Cardiac muscle cell (in vitro differentiated cells and primary cell): ENCODE data around the gene SMIM17. TPM values are rescaled to one million over a fixed set of nuclear protein-coding genes. Genes with fewer than 3 reads are reported as not detected.

Experiments
- DNase-seq, 2 donors: peaks; one replicate each; pipeline versions ENCODE4 v3.0.0 to v3.0.0-alpha.2; 2010 to 2017; ENCODE audit warnings: low read depth in 1 of 2, low spot score in 1 of 2
- H3K27ac ChIP-seq: fragments of 200-600 bp; sonication (generic); 2 replicates; pipeline ENCODE4 v1.5.1; 2016
- H3K27me3 ChIP-seq: fragments of 200-600 bp; sonication (generic); 2 replicates; pipeline ENCODE4 v1.6.0; 2016; ENCODE audit warnings: control low read depth
- H3K36me3 ChIP-seq: fragments of 200-600 bp; sonication (generic); 2 replicates; pipeline ENCODE4 v1.5.1; 2016; ENCODE audit warnings: control low read depth
- H3K4me1 ChIP-seq: fragments of 200-600 bp; sonication (generic); 2 replicates; pipeline ENCODE4 v1.8.1; 2017; ENCODE audit warnings: low read depth, mild to moderate bottlenecking, mixed run types
- H3K4me3 ChIP-seq: fragments of 200-600 bp; sonication (generic); 2 replicates; pipeline ENCODE4 v1.5.1; 2016; ENCODE audit warnings: mild to moderate bottlenecking
- H3K9me3 ChIP-seq: fragments of 200-600 bp; sonication (generic); 2 replicates; pipeline ENCODE4 v1.5.1; 2017; ENCODE audit warnings: low read depth, mild to moderate bottlenecking, control low read depth
- polyA plus RNA-seq: library from polyadenylated mRNA; unstranded; fragments of >200 nt; fragmentation: Nextera tagmentation; extraction: Ambion mirVana; gene quantifications from 2 replicates; pipeline ENCODE4 v1.2.1, GENCODE V29; 2016
- total RNA-seq: library from RNA; depleted of rRNA; stranded (reverse); fragments of >200 nt; gene quantifications from 2 replicates; pipeline ENCODE4 v1.2.3, GENCODE V29; 2016
- TF ChIP-seq, protein P1 (sequence below): IDR thresholded peaks from 2 replicates; pipeline ENCODE4 v1.5.1; 2012; ENCODE audit warnings: low read depth, mild to moderate bottlenecking, low read length

The SMIM17 gene
- total and polyA plus RNA-seq, 2 experiments from 2014 or later: 0.72 to 1.4 TPM

DNA sequence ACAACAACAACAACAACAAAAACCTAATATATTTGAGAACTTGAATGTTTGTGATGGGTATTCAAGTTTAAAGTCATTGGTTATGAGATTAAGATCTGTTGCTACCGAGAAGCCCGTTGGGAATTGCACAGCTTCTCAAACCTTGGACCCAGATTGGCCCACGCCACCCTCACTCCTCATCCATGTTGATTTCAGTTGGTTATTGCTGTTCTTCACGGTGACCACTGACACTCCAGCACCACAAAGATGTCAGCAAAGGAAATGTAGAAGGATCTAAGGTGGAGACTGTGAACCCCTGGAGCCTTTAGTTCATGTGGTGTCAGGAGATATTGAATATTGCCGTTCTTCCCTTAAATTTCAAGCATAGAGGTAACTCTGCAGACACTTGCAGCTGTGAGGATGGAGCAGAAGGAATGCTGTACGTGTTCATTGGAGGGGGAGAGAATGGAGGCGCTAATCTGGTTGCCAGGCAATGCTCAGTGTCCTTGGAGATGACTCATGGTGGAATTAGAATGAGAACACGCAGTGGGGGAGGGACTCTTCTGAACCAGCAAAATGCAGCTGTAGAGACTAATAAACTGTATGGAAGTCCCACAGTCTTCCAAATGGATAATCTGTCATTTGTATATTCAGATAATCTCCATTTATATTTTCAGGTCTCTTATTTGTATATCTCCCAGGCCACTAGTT lies 49.4 kb downstream of the SMIM17 start:
- no peak overlapping the region for H3K27ac ChIP-seq

GRCh38 chr19:56699552-56699951 lies 56.6 kb downstream of the SMIM17 start:
- TF ChIP-seq, protein P1, sequence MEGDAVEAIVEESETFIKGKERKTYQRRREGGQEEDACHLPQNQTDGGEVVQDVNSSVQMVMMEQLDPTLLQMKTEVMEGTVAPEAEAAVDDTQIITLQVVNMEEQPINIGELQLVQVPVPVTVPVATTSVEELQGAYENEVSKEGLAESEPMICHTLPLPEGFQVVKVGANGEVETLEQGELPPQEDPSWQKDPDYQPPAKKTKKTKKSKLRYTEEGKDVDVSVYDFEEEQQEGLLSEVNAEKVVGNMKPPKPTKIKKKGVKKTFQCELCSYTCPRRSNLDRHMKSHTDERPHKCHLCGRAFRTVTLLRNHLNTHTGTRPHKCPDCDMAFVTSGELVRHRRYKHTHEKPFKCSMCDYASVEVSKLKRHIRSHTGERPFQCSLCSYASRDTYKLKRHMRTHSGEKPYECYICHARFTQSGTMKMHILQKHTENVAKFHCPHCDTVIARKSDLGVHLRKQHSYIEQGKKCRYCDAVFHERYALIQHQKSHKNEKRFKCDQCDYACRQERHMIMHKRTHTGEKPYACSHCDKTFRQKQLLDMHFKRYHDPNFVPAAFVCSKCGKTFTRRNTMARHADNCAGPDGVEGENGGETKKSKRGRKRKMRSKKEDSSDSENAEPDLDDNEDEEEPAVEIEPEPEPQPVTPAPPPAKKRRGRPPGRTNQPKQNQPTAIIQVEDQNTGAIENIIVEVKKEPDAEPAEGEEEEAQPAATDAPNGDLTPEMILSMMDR: no peak
- H3K4me1 ChIP-seq: no peaks in the 10 kb centered on the region
- no peak overlapping the region for H3K4me3 ChIP-seq
- no peak for DNase-seq
- no peaks in the 10 kb centered on the region for H3K27me3 ChIP-seq
- no peaks in the 10 kb centered on the region for H3K9me3 ChIP-seq
- H3K27ac ChIP-seq: no peak overlapping the region
- H3K36me3 ChIP-seq: no peaks in the 10 kb centered on the region

More for the DNA sequence above, 49.4 kb downstream of the SMIM17 start:
- H3K36me3 ChIP-seq: no peaks in the 10 kb centered on the region
- no peak for DNase-seq
- H3K9me3 ChIP-seq: no peaks in the 10 kb centered on the region
- H3K27me3 ChIP-seq: no peaks in the 10 kb centered on the region
- H3K4me1 ChIP-seq: no peaks in the 10 kb centered on the region
- TF ChIP-seq, protein P1: no peak
- H3K4me3 ChIP-seq: no peak overlapping the region

GRCh38 chr19:56701895-56702294 lies 58.9 kb downstream of the SMIM17 start:
- no peak overlapping the region for H3K27ac ChIP-seq
- H3K4me3 ChIP-seq: no peak overlapping the region
- no peaks in the 10 kb centered on the region for H3K27me3 ChIP-seq
- H3K9me3 ChIP-seq: no peaks in the 10 kb centered on the region
- TF ChIP-seq, protein P1: no peak
- no peak for DNase-seq
- no peaks in the 10 kb centered on the region for H3K4me1 ChIP-seq
- no peaks in the 10 kb centered on the region for H3K36me3 ChIP-seq

DNA sequence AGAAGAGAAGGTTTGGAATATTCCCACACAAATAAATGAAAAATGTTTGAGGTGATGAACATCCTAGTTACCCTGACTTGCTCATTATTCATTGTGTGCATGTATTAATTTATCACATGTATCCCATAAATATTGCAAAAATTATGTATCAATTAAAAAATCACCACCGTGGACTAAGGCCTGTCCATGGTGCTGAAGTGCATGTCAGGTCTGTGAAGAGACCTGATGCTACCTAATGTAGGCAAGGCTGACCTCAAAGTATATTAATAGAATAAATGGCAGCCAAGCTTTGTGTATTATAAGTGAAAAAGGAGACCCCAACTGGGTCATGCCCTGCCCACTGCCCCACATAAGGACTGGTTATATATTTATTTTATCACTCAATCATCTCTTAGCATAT lies 63.0 kb downstream of the SMIM17 start:
- no peaks in the 10 kb centered on the region for H3K4me1 ChIP-seq
- no peak for DNase-seq
- H3K4me3 ChIP-seq: no peak overlapping the region
- H3K27ac ChIP-seq: no peak overlapping the region
- no peaks in the 10 kb centered on the region for H3K36me3 ChIP-seq
- no peaks in the 10 kb centered on the region for H3K27me3 ChIP-seq
- no peaks in the 10 kb centered on the region for H3K9me3 ChIP-seq
- TF ChIP-seq, protein P1: no peak

Other genes starting within 250 kb of the SMIM17 start
- gene ZNF582, start 249.6 kb upstream of the SMIM17 start, total RNA-seq: 10.1 and 13.5 TPM in 2 replicates
- 17.7 and 19.5 TPM in 2 replicates for gene ZNF582, start 249.6 kb upstream of the SMIM17 start, polyA plus RNA-seq
- gene ZNF583, start 238.8 kb upstream of the SMIM17 start, total RNA-seq: 3.6 and 26.7 TPM in 2 replicates
- 7.4 and 18.4 TPM in 2 replicates for gene ZNF583, start 238.8 kb upstream of the SMIM17 start, polyA plus RNA-seq
- gene ZNF667, start 165.8 kb upstream of the SMIM17 start, total RNA-seq: 3.5 and 6.5 TPM in 2 replicates
- 9.3 and 12.9 TPM in 2 replicates for gene ZNF667, start 165.8 kb upstream of the SMIM17 start, polyA plus RNA-seq
- gene ZNF471, start 135.3 kb upstream of the SMIM17 start, total RNA-seq: 1.7 and 2.8 TPM in 2 replicates
- gene ZNF471, start 135.3 kb upstream of the SMIM17 start, polyA plus RNA-seq: 0.83 and 4.1 TPM in 2 replicates
- gene ZFP28, start 104.2 kb upstream of the SMIM17 start, total RNA-seq: 4.8 and 5.1 TPM in 2 replicates
- 5.4 and 6.3 TPM in 2 replicates for gene ZFP28, start 104.2 kb upstream of the SMIM17 start, polyA plus RNA-seq
- gene ZNF470, start 75.7 kb upstream of the SMIM17 start, total RNA-seq: 5.7 and 8.0 TPM in 2 replicates
- gene ZNF470, start 75.7 kb upstream of the SMIM17 start, polyA plus RNA-seq: 7.5 and 10.0 TPM in 2 replicates
- 13.0 and 15.3 TPM in 2 replicates for gene ZNF71, start 47.9 kb upstream of the SMIM17 start, total RNA-seq
- gene ZNF71, start 47.9 kb upstream of the SMIM17 start, polyA plus RNA-seq: 12.5 and 15.3 TPM in 2 replicates
- gene ZNF835, start 28.6 kb downstream of the SMIM17 start, total RNA-seq: 0.11 and 0.98 TPM in 2 replicates
- gene ZNF835, start 28.6 kb downstream of the SMIM17 start, polyA plus RNA-seq: 1.6 TPM in 1 of 2 replicates, not detected in the other
- gene PEG3, start 197.6 kb downstream of the SMIM17 start, total RNA-seq: not detected in 2 replicates
- not detected in 2 replicates for gene PEG3, start 197.6 kb downstream of the SMIM17 start, polyA plus RNA-seq
- not detected in 2 replicates for gene ZIM2, start 197.6 kb downstream of the SMIM17 start, total RNA-seq
- gene ZIM2, start 197.6 kb downstream of the SMIM17 start, polyA plus RNA-seq: not detected in 2 replicates